C4-2B (cell line): ENCODE data around the gene SLC22A16.
A peak's percentile ranks its signal among the peaks of the same experiment; 100 is the strongest.

ENCODE experiments used
- H3K27ac ChIP-seq: fragments of 450-650 bp; 2 replicates; pipeline ENCODE4 v1.5.1; 2017
- CTCF ChIP-seq: fragments of 450-650 bp; conservative IDR thresholded peaks from 2 replicates; pipeline ENCODE4 v1.5.1; 2017; ENCODE audit warnings: mild to moderate bottlenecking
- ZFX ChIP-seq: fragments of 450-650 bp; IDR thresholded peaks from 2 replicates; pipeline ENCODE4 v1.6.1; 2017

SLC22A16 gene

GRCh38 chr6:110422444-110422822, 54.0 kb downstream of the SLC22A16 start:
- H3K27ac ChIP-seq: no peak overlapping the region
- TF ChIP-seq CTCF: no peak
- TF ChIP-seq ZFX: no peak

GRCh38 chr6:110421749-110422443, 54.5 kb downstream of the SLC22A16 start:
- TF ChIP-seq ZFX: no peak
- no peak for TF ChIP-seq CTCF

GRCh38 chr6:110419028-110419739, 57.2 kb downstream of the SLC22A16 start:
- TF ChIP-seq ZFX (no peak), CTCF (no peak)
- no peak overlapping the region for H3K27ac ChIP-seq

More at GRCh38 chr6:110421749-110422443, 54.5 kb downstream of the SLC22A16 start:
- H3K27ac ChIP-seq: no peak overlapping the region

- TF ChIP-seq ZFX (no peak), CTCF (no peak)
- no peak overlapping the region for H3K27ac ChIP-seq
These were observed 57.8 kb downstream of the SLC22A16 start for GRCh38 chr6:110418594-110418993.

GRCh38 chr6:110415086-110415916, 61.1 kb downstream of the SLC22A16 start, which contains the start of gene DDO:
Gene DDO, minus strand, starts transcription at chr6:110415575. Its CDS starts 2,113 bp downstream, at chr6:110413462.
- H3K27ac ChIP-seq: peak within 1 kb of the TSS; percentile 12; the same call in 1 of the 2 replicates
- TF ChIP-seq ZFX (no peak), CTCF (no peak)

- H3K27ac ChIP-seq: peak overlapping the region; percentile 12; the same call in 1 of the 2 replicates
- TF ChIP-seq ZFX (no peak), CTCF (no peak)
These were observed 61.7 kb downstream of the SLC22A16 start for GRCh38 chr6:110414669-110415068.
